Measurements from ENCODE around the gene ZBTB39. TPM values are rescaled to one million over a fixed set of nuclear protein-coding genes. Genes with fewer than 3 reads are reported as not detected.

ZBTB39 gene
- polyA plus RNA-seq, 1 donor from 2014 or later = 6.4 TPM

- Histone ChIP-seq H3K27ac (ENCODE audit: low read length) (no peak overlapping the region), H3K4me2 (ENCODE audit: low read length) (no peak overlapping the region), H3K27me3 (ENCODE audit: insufficient read depth, low read depth, low read length) (no peaks in the 10 kb centered on the region), H3K79me2 (replicated peaks; ENCODE audit: insufficient read depth, low read length) (peaks cover 22% of the 10 kb centered on the region), H2AFZ (ENCODE audit: low read depth, low read length) (no peak overlapping the region), H3F3A (ENCODE audit: insufficient read depth, low read length, poor library complexity, severe bottlenecking) (no peaks in the 10 kb centered on the region), H3K9me3 (ENCODE audit: low read length) (no peaks in the 10 kb centered on the region), H3K9ac (ENCODE audit: low read length) (no peak overlapping the region), H3K4me3 (ENCODE audit: low read length) (no peak overlapping the region), H3K9me2 (ENCODE audit: insufficient read depth, low read length) (no peaks in the 10 kb centered on the region), H4K20me1 (ENCODE audit: insufficient read depth) (no peaks in the 10 kb centered on the region), H3K36me3 (ENCODE audit: insufficient read depth, low read length) (no peaks in the 10 kb centered on the region)
- TF ChIP-seq TAF1 (IDR thresholded peaks at IDR 0.05; ENCODE audit: low read depth) (no peak), CTCF (IDR thresholded peaks at IDR 0.05; ENCODE audit: poor library complexity, severe bottlenecking) (no peak), REST (IDR thresholded peaks at IDR 0.05; ENCODE audit: borderline replicate concordance) (no peak), RAD21 (conservative IDR thresholded peaks at IDR 0.05) (no peak), SMC3 (conservative IDR thresholded peaks at IDR 0.05; ENCODE audit: poor library complexity) (no peak), EZH2 (IDR thresholded peaks at IDR 0.05; ENCODE audit: borderline replicate concordance, insufficient read depth, low read length, poor library complexity, severe bottlenecking) (no peak), MXI1 (conservative IDR thresholded peaks at IDR 0.05; ENCODE audit: poor library complexity, severe bottlenecking) (no peak), POLR2AphosphoS5 (IDR thresholded peaks at IDR 0.05) (no peak), EP300 (conservative IDR thresholded peaks at IDR 0.05; ENCODE audit: poor library complexity, severe bottlenecking) (no peak)
These were observed 9.4 kb downstream of the ZBTB39 start for GRCh38 chr12:56996793-56997545.

- Histone ChIP-seq H3K27me3 (ENCODE audit: insufficient read depth, low read depth, low read length) (no peaks in the 10 kb centered on the region), H3K4me2 (ENCODE audit: low read length) (no peak overlapping the region), H3K79me2 (replicated peaks; ENCODE audit: insufficient read depth, low read length) (peaks cover 13% of the 10 kb centered on the region), H3K9me2 (ENCODE audit: insufficient read depth, low read length) (no peaks in the 10 kb centered on the region), H3F3A (ENCODE audit: insufficient read depth, low read length, poor library complexity, severe bottlenecking) (no peaks in the 10 kb centered on the region), H3K9ac (ENCODE audit: low read length) (no peak overlapping the region), H3K9me3 (ENCODE audit: low read length) (no peaks in the 10 kb centered on the region), H2AFZ (ENCODE audit: low read depth, low read length) (no peak overlapping the region), H4K20me1 (ENCODE audit: insufficient read depth) (no peaks in the 10 kb centered on the region), H3K4me3 (ENCODE audit: low read length) (no peak overlapping the region), H3K27ac (ENCODE audit: low read length) (no peak overlapping the region), H3K36me3 (ENCODE audit: insufficient read depth, low read length) (no peaks in the 10 kb centered on the region)
- TF ChIP-seq TAF1 (IDR thresholded peaks at IDR 0.05; ENCODE audit: low read depth) (no peak), CTCF (IDR thresholded peaks at IDR 0.05; ENCODE audit: poor library complexity, severe bottlenecking) (no peak), POLR2AphosphoS5 (IDR thresholded peaks at IDR 0.05) (no peak), REST (IDR thresholded peaks at IDR 0.05; ENCODE audit: borderline replicate concordance) (no peak), SMC3 (conservative IDR thresholded peaks at IDR 0.05; ENCODE audit: poor library complexity) (no peak), EZH2 (IDR thresholded peaks at IDR 0.05; ENCODE audit: borderline replicate concordance, insufficient read depth, low read length, poor library complexity, severe bottlenecking) (no peak), EP300 (conservative IDR thresholded peaks at IDR 0.05; ENCODE audit: poor library complexity, severe bottlenecking) (no peak), MXI1 (conservative IDR thresholded peaks at IDR 0.05; ENCODE audit: poor library complexity, severe bottlenecking) (no peak), RAD21 (conservative IDR thresholded peaks at IDR 0.05) (no peak)
These were observed 10.3 kb downstream of the ZBTB39 start for GRCh38 chr12:56995930-56996496.
